ENCODE data around the gene RNF112.

The RNF112 gene

DNA sequence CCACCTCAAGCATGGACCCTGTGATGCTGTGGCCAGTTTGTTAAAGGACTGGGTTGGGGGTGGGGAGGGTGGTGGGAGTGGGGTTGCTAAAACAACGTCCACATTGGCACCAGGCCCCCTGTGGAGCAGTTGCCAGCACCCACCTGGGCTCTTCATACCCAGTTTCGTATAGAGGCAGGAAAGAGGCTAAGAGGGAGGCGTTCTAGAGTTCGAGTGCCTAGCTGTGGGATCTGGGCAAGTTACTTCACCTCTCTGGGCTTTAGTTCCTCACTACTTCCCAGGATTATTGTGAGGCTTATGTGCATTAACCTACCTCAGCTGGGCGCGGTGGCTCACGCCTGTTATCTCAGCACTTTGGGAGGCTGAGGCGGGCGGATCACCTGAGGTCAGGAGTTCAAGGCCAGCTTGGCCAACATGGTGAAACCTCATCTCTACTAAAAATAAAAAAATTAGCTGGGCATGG lies 25.5 kb upstream of the RNF112 start:
- TF ChIP-seq, protein P1, sequence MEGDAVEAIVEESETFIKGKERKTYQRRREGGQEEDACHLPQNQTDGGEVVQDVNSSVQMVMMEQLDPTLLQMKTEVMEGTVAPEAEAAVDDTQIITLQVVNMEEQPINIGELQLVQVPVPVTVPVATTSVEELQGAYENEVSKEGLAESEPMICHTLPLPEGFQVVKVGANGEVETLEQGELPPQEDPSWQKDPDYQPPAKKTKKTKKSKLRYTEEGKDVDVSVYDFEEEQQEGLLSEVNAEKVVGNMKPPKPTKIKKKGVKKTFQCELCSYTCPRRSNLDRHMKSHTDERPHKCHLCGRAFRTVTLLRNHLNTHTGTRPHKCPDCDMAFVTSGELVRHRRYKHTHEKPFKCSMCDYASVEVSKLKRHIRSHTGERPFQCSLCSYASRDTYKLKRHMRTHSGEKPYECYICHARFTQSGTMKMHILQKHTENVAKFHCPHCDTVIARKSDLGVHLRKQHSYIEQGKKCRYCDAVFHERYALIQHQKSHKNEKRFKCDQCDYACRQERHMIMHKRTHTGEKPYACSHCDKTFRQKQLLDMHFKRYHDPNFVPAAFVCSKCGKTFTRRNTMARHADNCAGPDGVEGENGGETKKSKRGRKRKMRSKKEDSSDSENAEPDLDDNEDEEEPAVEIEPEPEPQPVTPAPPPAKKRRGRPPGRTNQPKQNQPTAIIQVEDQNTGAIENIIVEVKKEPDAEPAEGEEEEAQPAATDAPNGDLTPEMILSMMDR (IDR thresholded peaks at IDR 0.05; ENCODE audit: insufficient read depth, low read depth, low read length, missing control alignments) = no peak
- DNase-seq (ENCODE audit: low read depth) = no peak
- no peak overlapping the region for H3K4me3 ChIP-seq (ENCODE audit: low read length)

- TF ChIP-seq, protein P1 (IDR thresholded peaks at IDR 0.05; ENCODE audit: insufficient read depth, low read depth, low read length, missing control alignments) = no peak
- peak; percentile 95 for DNase-seq (ENCODE audit: low read depth)
- H3K4me3 ChIP-seq (ENCODE audit: low read length) = no peak overlapping the region
These were observed 24.7 kb upstream of the RNF112 start for GRCh38 chr17:19386051-19386929.

GRCh38 chr17:19386974-19387920 lies 23.8 kb upstream of the RNF112 start, which contains the start of gene MFAP4:
TSS of gene MFAP4 (minus strand) at chr17:19387190. CDS start at chr17:19387155, 35 bp downstream.
- TF ChIP-seq, protein P1 (IDR thresholded peaks at IDR 0.05; ENCODE audit: insufficient read depth, low read depth, low read length, missing control alignments) = no peak
- H3K4me3 ChIP-seq (ENCODE audit: low read length) = no peak within 1 kb of the TSS
- DNase-seq (ENCODE audit: low read depth) = no peak

DNA sequence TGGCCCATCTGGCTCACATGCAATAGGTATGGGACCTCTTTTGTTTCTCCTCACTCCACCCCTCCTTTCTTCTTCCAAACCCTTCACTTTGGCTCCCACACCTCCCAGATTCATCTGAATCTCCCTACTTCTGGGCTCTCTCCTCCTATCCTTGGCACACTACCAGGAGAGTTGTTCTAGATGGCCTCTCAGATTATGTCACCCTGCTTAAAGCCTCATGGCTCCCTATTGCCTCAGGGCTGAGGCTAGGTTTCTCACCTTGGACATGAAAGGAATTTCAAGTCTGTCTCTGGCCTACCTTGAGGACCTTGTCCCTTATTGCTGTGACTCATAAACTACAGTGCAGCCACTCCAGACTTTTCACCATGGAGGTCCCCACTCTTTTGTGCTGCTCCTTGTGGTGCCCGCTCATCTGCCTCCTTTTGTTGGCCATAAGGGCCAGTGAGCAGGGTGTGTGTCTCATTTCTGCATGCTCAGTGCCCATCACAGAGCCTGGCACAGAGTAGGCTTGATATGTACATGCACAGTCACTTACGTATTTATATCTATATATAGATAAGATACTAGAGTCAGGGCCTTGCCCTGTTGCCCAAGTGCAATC lies 23.0 kb upstream of the RNF112 start:
- TF ChIP-seq, protein P1 (IDR thresholded peaks at IDR 0.05; ENCODE audit: insufficient read depth, low read depth, low read length, missing control alignments) = no peak
- DNase-seq (ENCODE audit: low read depth) = peak; percentile 41
- no peak overlapping the region for H3K4me3 ChIP-seq (ENCODE audit: low read length)

GRCh38 chr17:19388791-19389785 lies 21.9 kb upstream of the RNF112 start:
- no peak for DNase-seq (ENCODE audit: low read depth)
- TF ChIP-seq, protein P1 (IDR thresholded peaks at IDR 0.05; ENCODE audit: insufficient read depth, low read depth, low read length, missing control alignments) = no peak

More at GRCh38 chr17:19388791-19389785, 21.9 kb upstream of the RNF112 start:
- H3K4me3 ChIP-seq (ENCODE audit: low read length) = no peak overlapping the region
